ENCODE data around the gene CAPN14.

- TF ChIP-seq CTCF (IDR thresholded peaks at IDR 0.05 in 8 of 11, conservative IDR thresholded peaks at IDR 0.05 in 3 of 11) (no peak), POLR2AphosphoS5 (IDR thresholded peaks at IDR 0.05) (no peak)
These were observed 40.6 kb downstream of the CAPN14 start for GRCh38 chr2:31176742-31177141.
